Panc1 (cell line): ENCODE data around the gene UBAC2.

Experiments used
- TCF7L2 ChIP-seq: IDR thresholded peaks from 2 replicates; pipeline ENCODE4 v1.6.1; 2011; ENCODE audit warnings: mild to moderate bottlenecking, low read depth, low read length, inconsistent platforms
- TF ChIP-seq, protein P1 (sequence below): fragments of 450-650 bp; IDR thresholded peaks from 2 replicates; pipeline ENCODE4 v1.5.1; 2017; ENCODE audit warnings: mild to moderate bottlenecking

DNA sequence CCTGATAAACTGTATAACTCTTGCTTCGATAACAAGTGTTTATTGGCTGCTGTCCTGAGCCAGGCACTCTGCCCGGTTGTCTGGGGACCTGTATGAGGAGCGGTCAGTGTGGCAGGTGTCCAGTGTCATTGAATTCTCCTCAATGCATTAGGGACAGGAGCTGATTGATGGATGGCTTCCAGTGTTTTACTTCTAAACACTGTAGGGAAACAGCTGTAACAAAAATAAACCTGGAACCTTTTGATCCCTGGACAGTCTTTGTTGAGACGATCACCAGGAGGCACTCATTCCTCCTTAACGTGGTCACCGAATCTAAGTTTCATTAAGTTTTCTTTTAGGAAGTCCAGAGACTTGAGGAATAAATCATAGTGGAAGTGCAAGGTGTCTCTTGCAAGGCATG lies 17.9 kb downstream of the UBAC2 start:
- TF ChIP-seq TCF7L2: no peak
- TF ChIP-seq, protein P1, sequence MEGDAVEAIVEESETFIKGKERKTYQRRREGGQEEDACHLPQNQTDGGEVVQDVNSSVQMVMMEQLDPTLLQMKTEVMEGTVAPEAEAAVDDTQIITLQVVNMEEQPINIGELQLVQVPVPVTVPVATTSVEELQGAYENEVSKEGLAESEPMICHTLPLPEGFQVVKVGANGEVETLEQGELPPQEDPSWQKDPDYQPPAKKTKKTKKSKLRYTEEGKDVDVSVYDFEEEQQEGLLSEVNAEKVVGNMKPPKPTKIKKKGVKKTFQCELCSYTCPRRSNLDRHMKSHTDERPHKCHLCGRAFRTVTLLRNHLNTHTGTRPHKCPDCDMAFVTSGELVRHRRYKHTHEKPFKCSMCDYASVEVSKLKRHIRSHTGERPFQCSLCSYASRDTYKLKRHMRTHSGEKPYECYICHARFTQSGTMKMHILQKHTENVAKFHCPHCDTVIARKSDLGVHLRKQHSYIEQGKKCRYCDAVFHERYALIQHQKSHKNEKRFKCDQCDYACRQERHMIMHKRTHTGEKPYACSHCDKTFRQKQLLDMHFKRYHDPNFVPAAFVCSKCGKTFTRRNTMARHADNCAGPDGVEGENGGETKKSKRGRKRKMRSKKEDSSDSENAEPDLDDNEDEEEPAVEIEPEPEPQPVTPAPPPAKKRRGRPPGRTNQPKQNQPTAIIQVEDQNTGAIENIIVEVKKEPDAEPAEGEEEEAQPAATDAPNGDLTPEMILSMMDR: no peak
